ENCODE results near the gene MLLT10. TPM values are rescaled to one million over a fixed set of nuclear protein-coding genes. Genes with fewer than 3 reads are reported as not detected.

MLLT10 gene
- total and polyA plus RNA-seq, 2 experiments from 2014 or later: 16.8 to 34.9 TPM

GRCh38 chr10:21492421-21492820, 41.6 kb upstream of the MLLT10 start:
- H3K4me3 ChIP-seq: no peak overlapping the region
- TF ChIP-seq CTCF (IDR thresholded peaks at IDR 0.05; ENCODE audit: poor library complexity) (no peak), EZH2 (IDR thresholded peaks at IDR 0.05; ENCODE audit: borderline replicate concordance) (no peak), EZH2phosphoT487 (IDR thresholded peaks at IDR 0.05; ENCODE audit: low read depth, severe bottlenecking, unreplicated experiment) (no peak)
- no peak overlapping the region for H2AFZ ChIP-seq
- WGBS (ENCODE audit: low lambda C conversion rate, missing lambda C conversion rate): 90% methylated on average over 3 of the region's 3 CpGs
- H3K4me2 ChIP-seq: no peak overlapping the region
- no peaks in the 10 kb centered on the region for H3K27me3 ChIP-seq
- H3K36me3 ChIP-seq (replicated peaks; ENCODE audit: insufficient read depth, low read depth): no peaks in the 10 kb centered on the region
- DNase-seq (ENCODE audit: low spot score): no peak
- no peaks in the 10 kb centered on the region for H3K4me1 ChIP-seq (ENCODE audit: insufficient read depth)
- no peaks in the 10 kb centered on the region for H3K9me2 ChIP-seq (replicated peaks; ENCODE audit: insufficient read depth)
- H3K79me2 ChIP-seq: peaks cover 12% of the 10 kb centered on the region
- H4K20me1 ChIP-seq (ENCODE audit: insufficient read depth, poor library complexity, severe bottlenecking): no peaks in the 10 kb centered on the region
- no peak overlapping the region for H3K27ac ChIP-seq
- no peaks in the 10 kb centered on the region for H3K9me3 ChIP-seq (ENCODE audit: low read depth)

- peak overlapping the region; percentile 97 for H3K4me2 ChIP-seq
- no peak overlapping the region for H2AFZ ChIP-seq
- H3K79me2 ChIP-seq: peaks cover 12% of the 10 kb centered on the region
- no peak for DNase-seq (ENCODE audit: low spot score)
- H3K4me1 ChIP-seq (ENCODE audit: insufficient read depth): no peaks in the 10 kb centered on the region
- H4K20me1 ChIP-seq (ENCODE audit: insufficient read depth, poor library complexity, severe bottlenecking): no peaks in the 10 kb centered on the region
- no peaks in the 10 kb centered on the region for H3K9me2 ChIP-seq (replicated peaks; ENCODE audit: insufficient read depth)
- H3K36me3 ChIP-seq (replicated peaks; ENCODE audit: insufficient read depth, low read depth): no peaks in the 10 kb centered on the region
- TF ChIP-seq EZH2 (IDR thresholded peaks at IDR 0.05; ENCODE audit: borderline replicate concordance): no peak
- TF ChIP-seq EZH2phosphoT487 (IDR thresholded peaks at IDR 0.05; ENCODE audit: low read depth, severe bottlenecking, unreplicated experiment): no peak
- TF ChIP-seq CTCF (IDR thresholded peaks at IDR 0.05; ENCODE audit: poor library complexity): no peak
- H3K4me3 ChIP-seq: no peak overlapping the region
- peaks cover 14% of the 10 kb centered on the region for H3K27me3 ChIP-seq
- no peak overlapping the region for H3K27ac ChIP-seq
- 91% methylated on average over 9 of the region's 9 CpGs for WGBS (ENCODE audit: low lambda C conversion rate, missing lambda C conversion rate)
- H3K9me3 ChIP-seq (ENCODE audit: low read depth): no peaks in the 10 kb centered on the region
Observed at GRCh38 chr10:21493784-21494183, 40.2 kb upstream of the MLLT10 start.

GRCh38 chr10:21494191-21495001, 39.6 kb upstream of the MLLT10 start:
- H4K20me1 ChIP-seq (ENCODE audit: insufficient read depth, poor library complexity, severe bottlenecking): no peaks in the 10 kb centered on the region
- TF ChIP-seq CTCF (IDR thresholded peaks at IDR 0.05; ENCODE audit: poor library complexity) (no peak), EZH2phosphoT487 (IDR thresholded peaks at IDR 0.05; ENCODE audit: low read depth, severe bottlenecking, unreplicated experiment) (no peak), EZH2 (IDR thresholded peaks at IDR 0.05; ENCODE audit: borderline replicate concordance) (peak; percentile 28)
- peaks cover 14% of the 10 kb centered on the region for H3K79me2 ChIP-seq
- H2AFZ ChIP-seq: peak overlapping the region; percentile 71
- peak overlapping the region; percentile 68 for H3K4me3 ChIP-seq
- peak; percentile 52 for DNase-seq (ENCODE audit: low spot score)
- no peaks in the 10 kb centered on the region for H3K36me3 ChIP-seq (replicated peaks; ENCODE audit: insufficient read depth, low read depth)
- peak overlapping the region; percentile 97 for H3K4me2 ChIP-seq
- H3K4me1 ChIP-seq (ENCODE audit: insufficient read depth): peaks cover under 1% of the 10 kb centered on the region
- 22% methylated on average over 63 of the region's 66 CpGs for WGBS (ENCODE audit: low lambda C conversion rate, missing lambda C conversion rate)
- H3K27me3 ChIP-seq: peaks cover 20% of the 10 kb centered on the region
- no peaks in the 10 kb centered on the region for H3K9me2 ChIP-seq (replicated peaks; ENCODE audit: insufficient read depth)
- H3K27ac ChIP-seq: peak overlapping the region; percentile 77
- H3K9me3 ChIP-seq (ENCODE audit: low read depth): no peaks in the 10 kb centered on the region

Measured in hepatocyte (in vitro differentiated cells).